ENCODE measurements around the gene EBI3. TPM values are rescaled to one million over a fixed set of nuclear protein-coding genes. Genes with fewer than 3 reads are reported as not detected.

The EBI3 gene
- total RNA-seq, 1 donor from 2014 or later: 186 TPM

DNA sequence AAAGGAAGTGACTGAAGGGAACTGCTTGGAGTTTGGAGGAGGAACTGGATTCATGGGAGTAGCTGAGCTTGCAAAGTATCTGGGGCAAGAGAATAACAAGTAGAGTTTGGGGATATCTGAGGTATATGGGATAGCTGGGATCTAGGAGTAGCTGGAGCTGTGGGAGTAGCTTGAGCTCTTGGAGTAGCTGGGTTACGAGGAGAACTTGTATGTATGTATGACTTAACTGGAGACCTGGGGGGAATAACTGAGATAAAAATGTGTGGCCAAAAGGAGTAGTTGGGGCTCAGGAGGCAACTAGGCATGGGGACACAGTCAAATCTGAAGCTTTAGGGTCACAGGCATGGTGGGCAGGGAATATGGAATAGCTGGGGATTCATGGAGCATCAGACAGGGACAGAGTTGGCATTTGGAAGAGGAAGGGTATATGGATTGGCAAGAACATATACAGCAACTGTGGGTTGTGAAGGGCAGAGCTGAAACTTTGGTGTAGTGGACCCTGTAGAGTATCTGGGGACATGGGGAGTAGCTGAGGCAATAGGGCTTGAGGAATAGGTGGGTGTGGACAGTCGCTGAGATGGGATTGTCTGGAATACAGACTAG is 28.3 kb upstream of the EBI3 start:
- ATAC-seq (ENCODE audit: low read depth): no peak
- POLR2A ChIA-PET: interaction anchor here (0.6 kb wide), 1 partner anchor 9 kb away, joined by 5 read pairs; no protein-coding TSS in a partner anchor

GRCh38 chr19:4201798-4202197 is 27.5 kb upstream of the EBI3 start:
- intact Hi-C loops (cut with micrococcal nuclease): loop anchor here (5.0 to 10.0 kb wide), 2 partner anchors 497 to 534 kb away; partner anchors contain the start of genes PIP5K1C and TJP3
- Mint-ChIP-seq H3K36me3 (ENCODE audit: low read depth) (no peaks in the 10 kb centered on the region), H3K4me3 (no peak overlapping the region), H3K27me3 (peaks cover 22% of the 10 kb centered on the region), H3K4me1 (peaks cover 16% of the 10 kb centered on the region), H3K9me3 (no peaks in the 10 kb centered on the region), H3K27ac (no peak overlapping the region)
- no peak for ATAC-seq (ENCODE audit: low read depth)
- TF ChIP-seq CTCF (IDR thresholded peaks at IDR 0.05): no peak
- POLR2A ChIA-PET: interaction anchor here (0.6 kb wide), 1 partner anchor 10 kb away, joined by 5 read pairs; no protein-coding TSS in a partner anchor
- CTCF ChIA-PET: interaction anchor here (0.8 to 1.9 kb wide), 5 partner anchors 15 to 350 kb away, joined by 3 to 6 read pairs (median 3); no protein-coding TSS in a partner anchor
- DNase-seq: no peak

More for the DNA sequence above, 28.3 kb upstream of the EBI3 start:
- intact Hi-C loops (cut with micrococcal nuclease): loop anchor here (5.0 to 10.0 kb wide), 2 partner anchors 496 to 534 kb away; partner anchors contain the start of genes PIP5K1C and TJP3
- DNase-seq: no peak
- CTCF ChIA-PET: interaction anchor here (1.4 to 1.9 kb wide), 3 partner anchors 15 to 349 kb away, joined by 3 to 6 read pairs (median 4); no protein-coding TSS in a partner anchor
- H3K27ac Mint-ChIP-seq: peak overlapping the region; percentile 47
- no peak for TF ChIP-seq CTCF (IDR thresholded peaks at IDR 0.05)
- H3K36me3 Mint-ChIP-seq (ENCODE audit: low read depth): no peaks in the 10 kb centered on the region
- H3K27me3 Mint-ChIP-seq: peaks cover 25% of the 10 kb centered on the region
- no peak overlapping the region for H3K4me3 Mint-ChIP-seq
- H3K4me1 Mint-ChIP-seq: peaks cover 16% of the 10 kb centered on the region
- H3K9me3 Mint-ChIP-seq: no peaks in the 10 kb centered on the region

DNA sequence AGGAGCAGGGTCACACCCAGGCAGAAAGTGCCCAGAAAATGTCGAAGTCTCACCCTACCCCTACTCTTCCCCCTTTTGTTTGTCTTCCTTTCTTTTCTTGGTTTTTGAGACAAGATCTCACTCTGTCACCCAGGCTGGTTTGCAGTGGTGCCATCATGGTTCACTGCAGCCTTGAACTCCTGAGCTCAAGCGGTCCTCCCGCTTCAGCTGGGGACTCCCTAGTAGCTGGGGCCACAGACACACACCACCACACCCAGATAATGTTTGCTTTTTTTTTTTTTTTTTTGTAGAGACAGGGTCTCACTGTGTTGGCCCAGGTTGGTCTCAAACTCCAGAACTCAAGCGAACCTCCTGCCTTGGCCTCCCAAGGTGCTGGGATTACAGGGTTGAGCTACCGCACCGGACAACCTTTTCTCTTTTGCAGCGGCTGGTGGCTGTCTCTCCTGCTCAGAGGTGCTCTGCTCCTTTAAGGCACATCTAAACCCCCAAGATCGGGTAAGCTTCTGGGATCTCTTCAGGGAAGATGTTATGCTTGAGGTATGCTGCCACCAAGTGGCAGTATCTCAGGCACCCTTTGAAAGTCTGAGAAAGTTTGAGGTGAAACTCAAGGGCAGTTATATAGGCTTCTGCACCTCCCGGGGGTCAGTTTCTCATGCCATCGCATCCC is 22.4 kb upstream of the EBI3 start:
- ChIA-PET POLR2A (interaction anchor here (0.6 kb wide), 1 partner anchor 100 kb away, joined by 4 read pairs; no protein-coding TSS in a partner anchor), CTCF (interaction anchor here (0.7 to 1.7 kb wide), 3 partner anchors 23 to 221 kb away, joined by 3 to 5 read pairs (median 3); partner anchors contain the start of genes EBI3 and EEF2)
- TF ChIP-seq CTCF (IDR thresholded peaks at IDR 0.05): no peak
- no peaks in the 10 kb centered on the region for H3K9me3 Mint-ChIP-seq
- H3K27me3 Mint-ChIP-seq: peaks cover 2% of the 10 kb centered on the region
- DNase-seq (no peak), ATAC-seq (ENCODE audit: low read depth) (no peak)
- no peak overlapping the region for H3K4me3 Mint-ChIP-seq
- H3K36me3 Mint-ChIP-seq (ENCODE audit: low read depth): no peaks in the 10 kb centered on the region
- no peak overlapping the region for H3K27ac Mint-ChIP-seq
- intact Hi-C loops (cut with micrococcal nuclease): loop anchor here (10.0 kb wide), 1 partner anchor 502 kb away; the partner anchor contains the start of genes PIP5K1C and TJP3
- peaks cover 5% of the 10 kb centered on the region for H3K4me1 Mint-ChIP-seq

DNA sequence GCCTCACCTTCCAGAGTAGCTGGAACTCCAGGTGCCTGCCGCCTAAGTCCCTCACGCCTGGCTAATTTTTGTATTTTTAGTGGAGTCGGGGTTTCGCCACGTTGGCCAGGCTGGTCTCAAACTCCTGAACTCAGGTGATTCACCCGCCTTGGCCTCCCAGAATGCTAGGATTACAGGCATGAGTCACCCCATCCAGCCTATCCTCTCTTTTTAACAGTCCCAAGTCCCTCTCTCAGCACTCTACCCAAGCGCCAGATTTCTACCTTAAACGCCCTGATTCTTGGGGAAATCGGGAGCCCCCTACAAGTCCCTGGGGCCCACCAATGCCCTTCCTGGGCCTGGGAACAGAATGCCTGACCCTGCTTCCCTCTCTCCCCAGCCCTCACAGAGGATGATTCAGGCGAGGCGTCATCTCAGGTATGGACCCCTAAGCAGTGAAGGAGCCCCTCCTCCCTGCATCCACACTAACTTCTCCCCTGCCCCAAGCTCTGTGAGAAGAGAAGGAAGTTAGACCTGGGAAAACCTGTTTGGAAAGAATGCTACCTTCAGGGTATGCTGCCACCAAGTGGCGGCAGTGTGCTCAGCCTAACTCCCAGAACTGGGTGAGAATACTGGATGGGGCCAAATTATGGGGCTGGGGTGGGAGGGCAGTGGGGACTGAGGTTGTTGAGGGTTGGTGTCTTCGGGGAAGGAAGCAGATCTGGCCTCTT is 20.8 kb upstream of the EBI3 start:
- no peaks in the 10 kb centered on the region for H3K36me3 Mint-ChIP-seq (ENCODE audit: low read depth)
- ChIA-PET CTCF (interaction anchor here (1.4 to 1.7 kb wide), 2 partner anchors 21 to 223 kb away, joined by 3 to 5 read pairs; partner anchors contain the start of genes EBI3 and EEF2), POLR2A (no interaction called here)
- no peaks in the 10 kb centered on the region for H3K9me3 Mint-ChIP-seq
- H3K4me3 Mint-ChIP-seq: no peak overlapping the region
- peaks cover 3% of the 10 kb centered on the region for H3K4me1 Mint-ChIP-seq
- TF ChIP-seq CTCF (IDR thresholded peaks at IDR 0.05): no peak
- ATAC-seq (ENCODE audit: low read depth) (no peak), DNase-seq (no peak)
- intact Hi-C loops (cut with micrococcal nuclease): loop anchor here (10.0 kb wide), 1 partner anchor 504 kb away; the partner anchor contains the start of genes PIP5K1C and TJP3
- H3K27me3 Mint-ChIP-seq: peaks cover 2% of the 10 kb centered on the region
- no peak overlapping the region for H3K27ac Mint-ChIP-seq

Data from activated B cell treated with CpG ODN at 0.5 μM for 24 hours (primary cell).